Thoracic aorta (tissue), 2 donors: ENCODE data around the gene PDPK1. TPM values are rescaled to one million over a fixed set of nuclear protein-coding genes. Genes with fewer than 3 reads are reported as not detected.
"Not testable (repeated sequence)": the region's sequence is repeated elsewhere in the genome, so short reads cannot be mapped to it uniquely, and the experiment has no call there.

Experiments
- ATAC-seq: fragments of 150-250 bp; one replicate; pipeline ENCODE4 v1.8.0; 2017; ENCODE audit warnings: low read depth; ENCODE audit not compliant: insufficient number of reproducible peaks, low FRiP score
- DNase-seq: peaks from one replicate; pipeline ENCODE4 v3.0.0-alpha.2; 2020; ENCODE audit warnings: low spot score
- H3K27ac ChIP-seq, 2 donors: fragments of 200-600 bp; sonication (generic); 1 replicate in 1 of 2; 2 replicates in 1 of 2; pipeline ENCODE4 v1.5.1; 2016; ENCODE audit warnings: mild to moderate bottlenecking in 2 of 2, moderate library complexity in 2 of 2
- H3K27me3 ChIP-seq: fragments of 200-600 bp; sonication (generic); replicated peaks from 2 replicates; pipeline ENCODE4 v1.6.0; 2016; ENCODE audit warnings: mild to moderate bottlenecking; ENCODE audit not compliant: insufficient read depth
- H3K36me3 ChIP-seq: fragments of 200-600 bp; sonication (generic); one replicate; pipeline ENCODE4 v1.5.1; 2016
- H3K4me1 ChIP-seq, 2 donors: fragments of 200-600 bp; sonication (generic); 1 replicate in 1 of 2; 2 replicates in 1 of 2; pipeline versions ENCODE4 v1.5.1 to v1.6.0; 2016; ENCODE audit warnings: low read depth in 2 of 2, mild to moderate bottlenecking in 1 of 2; ENCODE audit not compliant: control insufficient read depth in 1 of 2
- H3K4me3 ChIP-seq: fragments of 200-600 bp; sonication (generic); 2 replicates; pipeline ENCODE4 v1.5.1; 2016; ENCODE audit warnings: mild to moderate bottlenecking
- H3K9me3 ChIP-seq: fragments of 200-600 bp; sonication (generic); 2 replicates; pipeline ENCODE4 v1.5.1; 2016
- CTCF ChIP-seq: fragments of 200-600 bp; sonication (generic); IDR thresholded peaks from one replicate; pipeline ENCODE4 v1.5.1; 2019; ENCODE audit warnings: antibody characterized with exemption
- total RNA-seq, 2 donors: library from RNA; depleted of rRNA; stranded (reverse); fragments of >200 nt; gene quantifications; one replicate each; pipeline versions ENCODE4 v1.1.0 to v1.2.3, GENCODE V29; 2016

The PDPK1 gene
- total RNA-seq, 2 donors from 2014 or later: 31.9 to 44.3 TPM

GRCh38 chr16:2597560-2597902 is 59.7 kb downstream of the PDPK1 start:
- H3K9me3 ChIP-seq: no peaks in the 10 kb centered on the region
- H3K4me3 ChIP-seq: no peak overlapping the region
- ATAC-seq: no peak
- no peaks in the 10 kb centered on the region for H3K27me3 ChIP-seq
- H3K36me3 ChIP-seq: peaks cover 29% of the 10 kb centered on the region
- H3K27ac ChIP-seq: no peak overlapping the region
- no peak for TF ChIP-seq CTCF
- no peak for DNase-seq
- no peaks in the 10 kb centered on the region for H3K4me1 ChIP-seq

DNA sequence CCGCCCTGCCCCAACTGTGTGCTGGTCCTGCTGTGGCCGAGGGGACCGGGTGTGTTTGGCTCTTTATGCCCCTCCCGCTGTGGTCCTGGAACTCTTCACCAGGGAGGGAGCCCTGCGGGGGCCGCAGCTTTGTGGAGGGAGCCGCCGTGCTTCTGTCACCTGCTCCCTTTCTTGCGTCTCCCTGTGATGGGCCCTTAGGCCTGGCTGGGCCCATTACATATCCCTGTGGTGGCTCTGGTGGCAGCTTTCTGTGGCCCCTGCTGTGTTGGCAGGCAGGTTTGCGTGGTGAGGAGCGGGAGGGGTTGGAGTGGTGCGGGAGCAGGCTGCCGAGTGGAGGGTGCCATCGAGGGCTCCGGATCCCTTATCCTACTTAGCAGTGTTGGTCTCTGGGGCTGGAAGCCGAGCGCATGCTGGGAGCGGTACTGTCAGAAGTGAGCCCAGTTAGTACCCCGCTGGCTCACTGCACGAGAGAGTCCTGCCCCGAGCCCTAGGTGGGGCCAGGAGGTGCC is 60.4 kb downstream of the PDPK1 start:
- no peak for DNase-seq
- H3K27ac ChIP-seq: no peak overlapping the region
- no peak for TF ChIP-seq CTCF
- no peak for ATAC-seq
- no peaks in the 10 kb centered on the region for H3K9me3 ChIP-seq
- H3K36me3 ChIP-seq: peaks cover 29% of the 10 kb centered on the region
- H3K4me1 ChIP-seq: peaks cover 0 to 3% of the 10 kb centered on the region in 2 donors
- H3K27me3 ChIP-seq: no peaks in the 10 kb centered on the region
- no peak overlapping the region for H3K4me3 ChIP-seq

- DNase-seq (no peak), ATAC-seq (no peak)
- Histone ChIP-seq H3K27me3 (no peaks in the 10 kb centered on the region), H3K27ac (no peak overlapping the region), H3K9me3 (no peaks in the 10 kb centered on the region), H3K4me1 (peaks cover 2 to 3% of the 10 kb centered on the region in 2 donors), H3K36me3 (peaks cover 27% of the 10 kb centered on the region), H3K4me3 (no peak overlapping the region)
- TF ChIP-seq CTCF: no peak
Measured at GRCh38 chr16:2598723-2599122, 60.9 kb downstream of the PDPK1 start.

DNA sequence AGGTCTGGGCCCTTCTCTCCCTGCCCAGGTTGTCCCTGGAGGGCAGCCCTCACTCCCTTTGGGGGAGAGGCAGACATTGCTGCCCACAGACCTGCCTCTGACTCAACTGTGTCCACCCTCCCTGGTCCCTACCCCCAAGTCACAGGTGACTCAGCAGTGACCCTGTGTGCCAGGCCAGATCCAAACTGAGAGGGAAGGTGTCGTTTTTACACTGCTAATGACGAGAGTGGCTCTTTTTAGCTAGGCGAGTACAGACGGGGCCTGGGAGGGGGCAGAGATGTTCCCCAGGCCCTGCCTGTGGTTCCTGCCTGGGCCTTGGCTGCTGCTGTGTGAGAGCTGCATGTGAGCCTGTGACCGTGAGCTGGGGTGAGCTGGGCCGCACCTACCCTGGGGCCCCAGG is 61.3 kb downstream of the PDPK1 start:
- not testable (repeated sequence) for DNase-seq
- peaks cover 24% of the 10 kb centered on the region for H3K36me3 ChIP-seq

DNA sequence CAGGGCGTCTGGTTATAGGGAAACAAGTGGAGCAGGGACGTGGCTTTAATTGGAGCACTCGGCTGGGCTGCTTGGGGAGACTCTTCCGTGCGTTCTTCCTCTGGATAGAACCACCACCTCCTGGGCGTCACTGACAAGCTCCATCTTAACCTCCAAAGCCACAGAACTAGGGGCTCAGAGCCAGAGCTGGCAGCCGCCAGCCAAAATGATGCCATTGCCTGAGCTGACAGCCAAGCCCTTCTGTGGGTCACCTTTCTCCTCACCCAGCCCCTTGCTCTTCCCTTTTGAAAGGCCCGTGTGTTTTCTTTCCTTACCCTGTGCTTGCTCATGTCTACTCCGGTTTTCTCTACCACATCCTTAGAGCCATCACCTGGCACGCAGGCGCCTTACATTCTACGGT is 62.0 kb downstream of the PDPK1 start:
- not testable (repeated sequence) for ATAC-seq, H3K27ac ChIP-seq, H3K4me3 ChIP-seq, H3K9me3 ChIP-seq, DNase-seq, H3K27me3 ChIP-seq, H3K4me1 ChIP-seq
- peaks cover 24% of the 10 kb centered on the region for H3K36me3 ChIP-seq

More for the DNA sequence above, 61.3 kb downstream of the PDPK1 start:
- not testable (repeated sequence) for H3K9me3 ChIP-seq, H3K4me3 ChIP-seq, H3K27ac ChIP-seq, H3K27me3 ChIP-seq, H3K4me1 ChIP-seq, ATAC-seq

DNA sequence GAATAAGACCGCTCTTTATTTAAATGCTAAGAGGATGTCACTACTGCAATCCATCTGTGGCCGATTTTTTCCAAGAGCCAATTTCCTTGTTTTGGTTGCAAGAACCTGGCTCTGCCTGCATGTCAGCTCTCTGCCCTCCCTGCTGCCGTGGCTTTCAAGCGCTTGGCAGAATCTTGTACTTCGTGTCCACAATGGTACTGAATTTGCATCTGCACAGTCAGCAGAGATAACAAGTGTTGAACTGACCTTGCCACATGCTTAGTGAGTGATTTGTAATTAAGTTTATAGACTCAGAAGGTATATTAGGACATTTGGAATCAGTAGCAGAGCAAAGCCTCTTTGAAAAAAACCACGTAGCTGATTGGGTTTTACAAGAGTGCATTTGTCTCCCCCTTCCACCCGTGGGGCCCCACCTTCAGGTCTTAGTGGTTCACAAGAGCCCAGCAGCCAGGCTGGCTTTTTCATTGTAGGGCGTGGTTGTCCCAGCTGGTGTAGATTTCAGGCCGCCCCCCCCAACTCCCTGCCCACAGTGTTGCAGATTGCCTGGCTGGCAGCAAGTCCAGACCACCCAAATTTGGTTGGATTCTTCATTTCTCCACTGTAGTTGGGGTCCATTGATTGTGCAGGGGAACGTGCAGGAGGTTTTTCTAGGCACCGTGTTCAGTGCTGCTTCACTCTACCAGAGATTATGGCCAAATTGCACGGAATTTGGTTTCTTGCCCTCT is 63.6 kb downstream of the PDPK1 start:
- not testable (repeated sequence) for H3K9me3 ChIP-seq, H3K27ac ChIP-seq, H3K27me3 ChIP-seq, DNase-seq, ATAC-seq, H3K4me3 ChIP-seq, H3K4me1 ChIP-seq
- peaks cover 24% of the 10 kb centered on the region for H3K36me3 ChIP-seq

GRCh38 chr16:2602175-2602574 is 64.4 kb downstream of the PDPK1 start:
- not testable (repeated sequence) for H3K27me3 ChIP-seq, ATAC-seq

More at GRCh38 chr16:2602175-2602574, 64.4 kb downstream of the PDPK1 start:
- not testable (repeated sequence) for H3K9me3 ChIP-seq, H3K4me1 ChIP-seq, H3K27ac ChIP-seq, DNase-seq, H3K4me3 ChIP-seq
- H3K36me3 ChIP-seq: peaks cover 19% of the 10 kb centered on the region
